Endothelial cell of umbilical vein (primary cell): ENCODE results near the gene IRF2. TPM values are rescaled to one million over a fixed set of nuclear protein-coding genes. Genes with fewer than 3 reads are reported as not detected.

Experiments
- BruUV-seq: library from RNA; stranded (reverse); fragments of 400-500 nt; replicated peaks from 2 replicates; lab custom pipeline; 2021; lab: Mats Ljungman, UMichigan
- CTCF ChIA-PET: fragments of 300-600, 350-600 bp; sonication (Branson Sonifier 250); formaldehyde crosslinking; loops from one replicate; lab custom pipeline; 2021; ENCODE audit warnings: antibody characterized with exemption, inconsistent platforms; lab: Charles Lee
- POLR2A ChIA-PET: fragments of 300-600, 350-600 bp; sonication (Branson Sonifier 250); formaldehyde crosslinking; loops from one replicate; lab custom pipeline; 2021; ENCODE audit warnings: antibody characterized with exemption, inconsistent platforms; lab: Charles Lee
- DNase-seq: peaks from one replicate; pipeline ENCODE4 v3.0.0-alpha.2; 2011; ENCODE audit warnings: low read depth, low spot score
- FAIRE-seq: peaks from 2 replicates; lab custom pipeline; 2011; peaks lifted over from hg19 to GRCh38; lab: Jason Lieb, UNC
- H2AFZ ChIP-seq: 2 replicates; pipeline ENCODE4 v1.6.0; 2012; ENCODE audit warnings: low read depth, low read length, control low read depth, inconsistent platforms
- H3K27ac ChIP-seq: 2 replicates; pipeline ENCODE4 v1.5.1; 2011; ENCODE audit warnings: low read depth, mild to moderate bottlenecking, control low read depth, low read length, moderate library complexity; ENCODE audit not compliant: insufficient read depth
- H3K27me3 ChIP-seq, 2 experiments: 2 replicates each; pipeline versions ENCODE4 v1.6.0 to v1.6.1; 2011; ENCODE audit warnings: low read length in 2 of 2, mixed read lengths in 1 of 2; ENCODE audit not compliant: control insufficient read depth in 2 of 2, insufficient read depth in 2 of 2
- H3K36me3 ChIP-seq, 2 experiments: 2 replicates in 1 of 2; 3 replicates in 1 of 2; pipeline ENCODE4 v1.5.1; 2011; ENCODE audit warnings: low read length in 2 of 2, mild to moderate bottlenecking in 1 of 2, moderate library complexity in 1 of 2; ENCODE audit not compliant: control insufficient read depth in 2 of 2, insufficient read depth in 2 of 2; ENCODE audit errors: extremely low read depth in 1 of 2
- H3K4me1 ChIP-seq: 3 replicates; pipeline ENCODE4 v1.5.1; 2011; ENCODE audit warnings: mild to moderate bottlenecking, low read length; ENCODE audit not compliant: control insufficient read depth, insufficient read depth; ENCODE audit errors: extremely low read depth
- H3K4me2 ChIP-seq: 2 replicates; pipeline ENCODE4 v1.6.1; 2011; ENCODE audit warnings: low read length, control low read depth, mixed read lengths; ENCODE audit not compliant: insufficient read depth
- H3K4me3 ChIP-seq, 3 experiments: fragments of 200-600 bp in 1 of 3; sonication (generic), shearing (Covaris generic) in 1 of 3; replicated peaks in 1 of 3; 2 replicates each; pipeline ENCODE4 v1.5.1; 2011 to 2016; ENCODE audit warnings: control low read depth in 3 of 3, low read length in 3 of 3, mild to moderate bottlenecking in 2 of 3, inconsistent platforms in 1 of 3, low read depth in 1 of 3, moderate library complexity in 1 of 3; ENCODE audit not compliant: insufficient read depth in 1 of 3
- H3K79me2 ChIP-seq: 2 replicates; pipeline ENCODE4 v1.6.0; 2012; ENCODE audit warnings: low read length, inconsistent platforms; ENCODE audit not compliant: control insufficient read depth, insufficient read depth
- H3K9ac ChIP-seq: replicated peaks from 2 replicates; pipeline ENCODE3; 2011; ENCODE audit warnings: low read length, control low read depth; ENCODE audit not compliant: insufficient read depth; ENCODE audit errors: extremely low read depth
- H3K9me1 ChIP-seq: replicated peaks from 3 replicates; pipeline ENCODE4 v1.6.0; 2011; ENCODE audit warnings: mild to moderate bottlenecking, low read length; ENCODE audit not compliant: control insufficient read depth, insufficient read depth; ENCODE audit errors: extremely low read depth
- H3K9me3 ChIP-seq: replicated peaks from 2 replicates; pipeline ENCODE4 v1.5.1; 2012; ENCODE audit warnings: low read length, inconsistent platforms; ENCODE audit not compliant: control insufficient read depth, insufficient read depth
- H4K20me1 ChIP-seq: replicated peaks from 2 replicates; pipeline ENCODE3; 2011; ENCODE audit warnings: mild to moderate bottlenecking, low read length; ENCODE audit not compliant: control insufficient read depth, insufficient read depth; ENCODE audit errors: extremely low read depth
- CTCF ChIP-seq, 2 donors: IDR thresholded peaks; 1 replicate in 1 of 2; 2 replicates in 1 of 2; pipeline ENCODE4 v1.5.1; 2011; ENCODE audit warnings: low read length in 2 of 2, mild to moderate bottlenecking in 2 of 2, moderate library complexity in 2 of 2, control low read depth in 1 of 2, inconsistent platforms in 1 of 2, low read depth in 1 of 2; ENCODE audit not compliant: insufficient read depth in 1 of 2; ENCODE audit errors: extremely low read depth in 1 of 2
- FOS ChIP-seq: IDR thresholded peaks from 2 replicates; pipeline ENCODE4 v1.6.1; 2011; ENCODE audit warnings: mild to moderate bottlenecking, low read length, moderate library complexity, borderline replicate concordance; ENCODE audit not compliant: insufficient read depth
- JUN ChIP-seq: IDR thresholded peaks from 2 replicates; pipeline ENCODE4 v1.6.1; 2011; ENCODE audit warnings: borderline replicate concordance, low read depth; ENCODE audit not compliant: insufficient read length, insufficient read depth
- MYC ChIP-seq: IDR thresholded peaks from one replicate; pipeline ENCODE4 v1.6.1; 2011; ENCODE audit warnings: mild to moderate bottlenecking, low read depth, low read length
- POLR2A ChIP-seq: IDR thresholded peaks from 2 replicates; pipeline ENCODE4 v1.6.1; 2012; ENCODE audit warnings: low read depth, mild to moderate bottlenecking, control low read depth, low read length
- POLR2AphosphoS5 ChIP-seq: IDR thresholded peaks from 2 replicates; pipeline ENCODE4 v1.6.1; 2012; ENCODE audit warnings: low read depth, mild to moderate bottlenecking, control low read depth, low read length, moderate library complexity; ENCODE audit not compliant: insufficient read depth
- dilution Hi-C: fragments of 300-500 bp; cut with MboI; formaldehyde crosslinking; loops from one replicate; pipeline ENCODE4 v1.15.0; 2019; ENCODE audit warnings: low sequenced_read_pairs; ENCODE audit not compliant: extremely low pct_ligation_motif_present
- intact Hi-C: fragments of 100-400 bp; cut with micrococcal nuclease; formaldehyde crosslinking; loops from one replicate; pipeline ENCODE4 v1.10.0; 2022
- polyA plus RNA-seq, 4 experiments: library from polyadenylated mRNA; depleted of rRNA in 3 of 4; stranded (reverse) in 3 of 4; unstranded in 1 of 4; fragments of >200 nt; gene quantifications; 2 replicates each; pipeline versions ENCODE4 v1.2.1 to v1.2.3, GENCODE V29; 2011 to 2012; ENCODE audit warnings: missing spikeins in 1 of 4
- total RNA-seq: library from RNA; stranded (reverse); gene quantifications from 2 replicates; pipeline ENCODE4 v1.2.3, GENCODE V29; 2021
- TF ChIP-seq, protein P1 (sequence below): IDR thresholded peaks from 2 replicates; pipeline ENCODE4 v1.6.1; 2011; ENCODE audit not compliant: insufficient read depth, insufficient read length

The IRF2 gene
- total and polyA plus RNA-seq, 2 donors (not counting 3 experiments of a cell fraction or from before 2014, with no cell fraction given) = 26.9 to 27.6 TPM

DNA sequence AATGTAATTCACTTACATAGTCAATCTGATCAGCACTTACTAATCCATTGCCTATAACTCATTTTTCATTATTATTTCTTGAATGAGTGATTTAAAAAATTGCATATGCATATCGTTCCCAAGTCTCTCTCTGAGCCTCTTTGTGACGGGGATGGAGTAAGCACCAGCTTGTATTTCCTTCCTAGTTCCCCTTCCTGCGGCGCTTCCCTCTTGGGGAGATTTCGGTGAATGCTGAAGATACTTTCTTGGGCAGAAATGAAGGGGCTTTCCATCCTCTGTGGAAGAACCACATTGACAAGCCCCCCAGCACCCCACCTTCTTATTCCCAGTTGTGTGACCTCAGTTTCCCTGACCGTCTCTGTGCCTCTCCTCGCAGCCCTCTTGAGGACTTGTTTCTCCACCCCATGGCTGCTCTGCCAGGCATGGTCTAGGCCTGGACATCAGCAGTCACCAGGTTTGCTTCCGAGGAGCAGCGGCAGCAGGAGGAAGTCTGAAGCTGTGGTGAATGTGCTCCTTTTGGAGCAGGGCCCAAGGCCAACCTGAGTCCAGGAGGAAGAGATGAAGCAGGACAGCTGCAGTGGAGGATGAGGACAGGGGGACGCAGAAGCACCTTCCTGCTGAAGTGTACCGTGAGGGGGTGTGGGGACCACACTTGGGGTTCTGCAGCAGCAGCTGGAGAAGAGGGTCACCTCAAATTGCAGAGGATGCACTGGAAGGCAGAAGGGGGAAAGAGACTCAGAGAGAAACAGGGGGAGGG lies 124.9 kb downstream of the IRF2 start:
- H3K4me1 ChIP-seq = peaks cover 6% of the 10 kb centered on the region
- FAIRE-seq (no peak), DNase-seq (no peak)
- H3K27me3 ChIP-seq = no peaks in the 10 kb centered on the region
- no peaks in the 10 kb centered on the region for H3K36me3 ChIP-seq
- no peaks in the 10 kb centered on the region for H3K79me2 ChIP-seq
- intact Hi-C loops (no loop called here), dilution Hi-C loops (no loop called here)
- BruUV-seq = no TSS peak
- no peak overlapping the region for H2AFZ ChIP-seq
- TF ChIP-seq POLR2A = no peak
- TF ChIP-seq POLR2AphosphoS5 = no peak
- TF ChIP-seq FOS = no peak
- TF ChIP-seq CTCF (IDR thresholded peaks at IDR 0.05; ENCODE audit: extremely low read depth in 1 of 2, insufficient read depth in 1 of 2, low read depth in 1 of 2, low read length in 2 of 2) = no peak
- TF ChIP-seq JUN = no peak
- TF ChIP-seq, protein P1, sequence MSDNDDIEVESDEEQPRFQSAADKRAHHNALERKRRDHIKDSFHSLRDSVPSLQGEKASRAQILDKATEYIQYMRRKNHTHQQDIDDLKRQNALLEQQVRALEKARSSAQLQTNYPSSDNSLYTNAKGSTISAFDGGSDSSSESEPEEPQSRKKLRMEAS = no peak
- TF ChIP-seq MYC = no peak
- ChIA-PET POLR2A (no interaction called here), CTCF (no interaction called here)
- no peak overlapping the region for H3K27ac ChIP-seq
- H4K20me1 ChIP-seq = no peaks in the 10 kb centered on the region
- H3K4me3 ChIP-seq = no peak overlapping the region
- H3K9me3 ChIP-seq = no peaks in the 10 kb centered on the region
- no peak overlapping the region for H3K4me2 ChIP-seq
- H3K9ac ChIP-seq = no peak overlapping the region
- no peaks in the 10 kb centered on the region for H3K9me1 ChIP-seq
